C4-2B (cell line): Measurements from ENCODE around the gene REV3L.

ENCODE experiments used
- ZFX ChIP-seq: fragments of 450-650 bp; IDR thresholded peaks from 2 replicates; pipeline ENCODE4 v1.6.1; 2017
- TF ChIP-seq, protein P1 (sequence below): fragments of 450-650 bp; conservative IDR thresholded peaks from 2 replicates; pipeline ENCODE4 v1.5.1; 2017; ENCODE audit warnings: mild to moderate bottlenecking

GRCh38 chr6:111522393-111523020 is 39.5 kb upstream of the REV3L start:
- TF ChIP-seq, protein P1, sequence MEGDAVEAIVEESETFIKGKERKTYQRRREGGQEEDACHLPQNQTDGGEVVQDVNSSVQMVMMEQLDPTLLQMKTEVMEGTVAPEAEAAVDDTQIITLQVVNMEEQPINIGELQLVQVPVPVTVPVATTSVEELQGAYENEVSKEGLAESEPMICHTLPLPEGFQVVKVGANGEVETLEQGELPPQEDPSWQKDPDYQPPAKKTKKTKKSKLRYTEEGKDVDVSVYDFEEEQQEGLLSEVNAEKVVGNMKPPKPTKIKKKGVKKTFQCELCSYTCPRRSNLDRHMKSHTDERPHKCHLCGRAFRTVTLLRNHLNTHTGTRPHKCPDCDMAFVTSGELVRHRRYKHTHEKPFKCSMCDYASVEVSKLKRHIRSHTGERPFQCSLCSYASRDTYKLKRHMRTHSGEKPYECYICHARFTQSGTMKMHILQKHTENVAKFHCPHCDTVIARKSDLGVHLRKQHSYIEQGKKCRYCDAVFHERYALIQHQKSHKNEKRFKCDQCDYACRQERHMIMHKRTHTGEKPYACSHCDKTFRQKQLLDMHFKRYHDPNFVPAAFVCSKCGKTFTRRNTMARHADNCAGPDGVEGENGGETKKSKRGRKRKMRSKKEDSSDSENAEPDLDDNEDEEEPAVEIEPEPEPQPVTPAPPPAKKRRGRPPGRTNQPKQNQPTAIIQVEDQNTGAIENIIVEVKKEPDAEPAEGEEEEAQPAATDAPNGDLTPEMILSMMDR, result no peak
- TF ChIP-seq ZFX, result no peak
